ENCODE data around the gene CTXND2. TPM values are rescaled to one million over a fixed set of nuclear protein-coding genes. Genes with fewer than 3 reads are reported as not detected.

CTXND2 gene
- polyA plus RNA-seq, 2 donors = not detected

- Histone ChIP-seq H3K36me3 (ENCODE audit: control insufficient read depth in 2 of 2, insufficient read depth in 2 of 2, low read length in 1 of 2) (no peaks in the 10 kb centered on the region), H3K27ac (ENCODE audit: low read depth in 2 of 2, low read length in 1 of 2) (no peak overlapping the region), H3K4me3 (ENCODE audit: low read depth in 1 of 2, low read length in 2 of 2) (no peak overlapping the region), H3K9me3 (ENCODE audit: control insufficient read depth in 2 of 2, insufficient read depth in 1 of 2, low read depth in 1 of 2, low read length in 1 of 2) (no peaks in the 10 kb centered on the region), H3K27me3 (ENCODE audit: control insufficient read depth in 1 of 2, insufficient read depth in 2 of 2, low read length in 2 of 2) (no peaks in the 10 kb centered on the region), H3K4me1 (ENCODE audit: control insufficient read depth in 2 of 2, insufficient read depth in 2 of 2, low read length in 1 of 2) (peaks cover 0 to 3% of the 10 kb centered on the region in 2 donors)
- 100% methylated on average over 1 of the region's 1 CpG for WGBS, 2 donors
Observed at GRCh38 chr1:150931773-150932172, 44.8 kb downstream of the CTXND2 start.

GRCh38 chr1:150944856-150945255, 57.9 kb downstream of the CTXND2 start:
- Histone ChIP-seq H3K27ac (ENCODE audit: low read depth in 2 of 2, low read length in 1 of 2) (no peak overlapping the region), H3K36me3 (ENCODE audit: control insufficient read depth in 2 of 2, insufficient read depth in 2 of 2, low read length in 1 of 2) (peaks cover 15 to 26% of the 10 kb centered on the region in 2 donors), H3K4me1 (ENCODE audit: control insufficient read depth in 2 of 2, insufficient read depth in 2 of 2, low read length in 1 of 2) (no peaks in the 10 kb centered on the region), H3K27me3 (ENCODE audit: control insufficient read depth in 1 of 2, insufficient read depth in 2 of 2, low read length in 2 of 2) (no peaks in the 10 kb centered on the region), H3K9me3 (ENCODE audit: control insufficient read depth in 2 of 2, insufficient read depth in 1 of 2, low read depth in 1 of 2, low read length in 1 of 2) (no peaks in the 10 kb centered on the region), H3K4me3 (ENCODE audit: low read depth in 1 of 2, low read length in 2 of 2) (no peak overlapping the region)
- WGBS, 2 donors = 89 to 90% methylated on average over 5 of the region's 5 CpGs

DNA sequence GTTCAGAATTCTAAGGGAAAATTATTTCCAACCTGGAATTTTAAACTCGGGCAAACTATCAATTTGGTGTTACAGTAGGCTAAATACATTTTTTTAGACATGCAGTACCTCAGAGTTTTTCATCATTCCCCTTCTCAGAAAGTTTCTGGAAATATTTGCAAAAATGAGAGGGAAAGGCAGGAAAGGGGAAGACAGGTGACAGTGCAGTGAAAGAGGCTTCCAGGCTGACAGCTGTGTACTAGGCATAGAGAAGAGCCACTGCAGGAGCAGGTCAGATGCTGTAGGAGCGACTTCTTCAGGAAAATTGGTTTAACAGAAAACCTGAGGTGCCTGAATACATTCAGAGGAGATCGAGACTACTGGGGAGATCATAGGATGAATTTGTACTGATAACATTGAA, 67.8 kb downstream of the CTXND2 start:
- no peak overlapping the region for H3K4me3 ChIP-seq (ENCODE audit: low read depth in 1 of 2, low read length in 2 of 2)
- 93 to 94% methylated on average over 3 of the region's 3 CpGs for WGBS, 2 donors
- no peaks in the 10 kb centered on the region for H3K9me3 ChIP-seq (ENCODE audit: control insufficient read depth in 2 of 2, insufficient read depth in 1 of 2, low read depth in 1 of 2, low read length in 1 of 2)
- no peaks in the 10 kb centered on the region for H3K4me1 ChIP-seq (ENCODE audit: control insufficient read depth in 2 of 2, insufficient read depth in 2 of 2, low read length in 1 of 2)
- no peaks in the 10 kb centered on the region for H3K27me3 ChIP-seq (ENCODE audit: control insufficient read depth in 1 of 2, insufficient read depth in 2 of 2, low read length in 2 of 2)
- H3K36me3 ChIP-seq (ENCODE audit: control insufficient read depth in 2 of 2, insufficient read depth in 2 of 2, low read length in 1 of 2) = peaks cover 13 to 20% of the 10 kb centered on the region in 2 donors
- H3K27ac ChIP-seq (ENCODE audit: low read depth in 2 of 2, low read length in 1 of 2) = no peak overlapping the region

DNA sequence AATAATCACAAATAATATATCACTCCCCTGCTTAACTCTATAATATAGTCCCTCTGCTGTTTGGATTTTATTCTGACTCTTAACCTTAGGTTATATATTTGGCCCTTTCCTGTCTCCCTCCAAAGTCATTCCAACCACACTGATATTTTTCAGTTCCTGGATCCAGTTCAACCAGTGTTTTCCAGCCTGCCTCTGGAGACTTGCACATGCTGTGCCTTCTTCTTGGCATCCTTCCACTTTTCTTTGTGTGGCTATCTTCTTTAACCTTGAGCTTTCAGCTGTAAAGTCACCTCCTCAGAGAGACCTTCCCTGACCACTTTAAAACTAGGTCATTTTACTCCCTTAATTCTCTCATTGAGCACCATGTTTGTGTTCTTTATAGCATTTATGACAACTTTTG, 68.3 kb downstream of the CTXND2 start:
- Histone ChIP-seq H3K4me1 (ENCODE audit: control insufficient read depth in 2 of 2, insufficient read depth in 2 of 2, low read length in 1 of 2) (no peaks in the 10 kb centered on the region), H3K27ac (ENCODE audit: low read depth in 2 of 2, low read length in 1 of 2) (no peak overlapping the region), H3K36me3 (ENCODE audit: control insufficient read depth in 2 of 2, insufficient read depth in 2 of 2, low read length in 1 of 2) (peaks cover 17 to 18% of the 10 kb centered on the region in 2 donors), H3K9me3 (ENCODE audit: control insufficient read depth in 2 of 2, insufficient read depth in 1 of 2, low read depth in 1 of 2, low read length in 1 of 2) (no peaks in the 10 kb centered on the region), H3K27me3 (ENCODE audit: control insufficient read depth in 1 of 2, insufficient read depth in 2 of 2, low read length in 2 of 2) (no peaks in the 10 kb centered on the region), H3K4me3 (ENCODE audit: low read depth in 1 of 2, low read length in 2 of 2) (no peak overlapping the region)

DNA sequence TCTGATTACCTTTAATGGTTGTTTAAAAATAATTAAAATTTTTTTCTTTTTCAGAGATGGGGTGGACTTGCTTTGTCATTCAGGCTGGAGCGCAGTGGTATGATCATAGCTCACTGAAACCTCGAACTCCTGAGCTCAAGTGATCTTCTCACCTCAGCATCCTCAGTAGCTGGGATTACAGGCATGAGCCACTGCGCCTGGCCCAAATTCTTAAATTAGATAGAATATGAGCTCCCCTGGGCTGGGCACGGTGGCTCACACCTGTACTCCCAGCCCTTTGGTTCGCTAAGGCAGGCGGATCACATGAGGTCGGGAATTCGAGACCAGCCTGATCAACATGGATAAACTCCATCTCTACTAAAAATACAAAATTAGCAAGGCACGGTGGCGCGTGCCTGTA, 70.7 kb downstream of the CTXND2 start:
- Histone ChIP-seq H3K36me3 (ENCODE audit: control insufficient read depth in 2 of 2, insufficient read depth in 2 of 2, low read length in 1 of 2) (peaks cover 13 to 18% of the 10 kb centered on the region in 2 donors), H3K9me3 (ENCODE audit: control insufficient read depth in 2 of 2, insufficient read depth in 1 of 2, low read depth in 1 of 2, low read length in 1 of 2) (no peaks in the 10 kb centered on the region), H3K4me1 (ENCODE audit: control insufficient read depth in 2 of 2, insufficient read depth in 2 of 2, low read length in 1 of 2) (no peaks in the 10 kb centered on the region), H3K27ac (ENCODE audit: low read depth in 2 of 2, low read length in 1 of 2) (no peak overlapping the region), H3K4me3 (ENCODE audit: low read depth in 1 of 2, low read length in 2 of 2) (no peak overlapping the region), H3K27me3 (ENCODE audit: control insufficient read depth in 1 of 2, insufficient read depth in 2 of 2, low read length in 2 of 2) (no peaks in the 10 kb centered on the region)
- 98% methylated on average over 11 of the region's 11 CpGs for WGBS, 2 donors

GRCh38 chr1:150960646-150961045, 73.7 kb downstream of the CTXND2 start:
- WGBS, 2 donors = 97% methylated on average over 7 of the region's 7 CpGs
- Histone ChIP-seq H3K27me3 (ENCODE audit: control insufficient read depth in 1 of 2, insufficient read depth in 2 of 2, low read length in 2 of 2) (no peaks in the 10 kb centered on the region), H3K4me3 (ENCODE audit: low read depth in 1 of 2, low read length in 2 of 2) (no peak overlapping the region), H3K4me1 (ENCODE audit: control insufficient read depth in 2 of 2, insufficient read depth in 2 of 2, low read length in 1 of 2) (no peaks in the 10 kb centered on the region), H3K27ac (ENCODE audit: low read depth in 2 of 2, low read length in 1 of 2) (no peak overlapping the region), H3K36me3 (ENCODE audit: control insufficient read depth in 2 of 2, insufficient read depth in 2 of 2, low read length in 1 of 2) (peaks cover 10 to 31% of the 10 kb centered on the region in 2 donors), H3K9me3 (ENCODE audit: control insufficient read depth in 2 of 2, insufficient read depth in 1 of 2, low read depth in 1 of 2, low read length in 1 of 2) (no peaks in the 10 kb centered on the region)

DNA sequence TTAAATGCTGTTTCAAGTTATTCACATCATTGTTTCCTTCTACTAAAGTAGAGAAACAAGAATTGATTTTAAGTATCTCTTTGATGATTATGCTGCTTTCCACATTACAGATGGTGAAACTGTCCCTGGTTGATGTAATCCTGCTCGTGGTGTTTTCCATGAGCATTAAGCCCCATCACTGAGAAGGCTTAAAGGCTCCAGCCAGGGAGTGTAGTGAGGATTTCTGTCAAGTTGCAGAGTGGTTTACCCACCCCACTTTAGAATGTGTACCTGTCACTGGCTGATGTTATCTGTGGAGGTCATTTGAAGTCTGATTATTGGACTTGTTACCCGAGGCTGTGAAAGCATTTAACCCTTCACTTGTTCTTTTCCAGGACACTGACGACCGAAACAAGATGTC, 74.8 kb downstream of the CTXND2 start:
- no peak overlapping the region for H3K27ac ChIP-seq (ENCODE audit: low read depth in 2 of 2, low read length in 1 of 2)

More for the DNA sequence above, 74.8 kb downstream of the CTXND2 start:
- no peaks in the 10 kb centered on the region for H3K27me3 ChIP-seq (ENCODE audit: control insufficient read depth in 1 of 2, insufficient read depth in 2 of 2, low read length in 2 of 2)
- H3K4me1 ChIP-seq (ENCODE audit: control insufficient read depth in 2 of 2, insufficient read depth in 2 of 2, low read length in 1 of 2) = no peaks in the 10 kb centered on the region
- no peak overlapping the region for H3K4me3 ChIP-seq (ENCODE audit: low read depth in 1 of 2, low read length in 2 of 2)
- H3K9me3 ChIP-seq (ENCODE audit: control insufficient read depth in 2 of 2, insufficient read depth in 1 of 2, low read depth in 1 of 2, low read length in 1 of 2) = no peaks in the 10 kb centered on the region
- WGBS, 2 donors = 63 to 68% methylated on average over 4 of the region's 4 CpGs
- peaks cover 20 to 41% of the 10 kb centered on the region in 2 donors for H3K36me3 ChIP-seq (ENCODE audit: control insufficient read depth in 2 of 2, insufficient read depth in 2 of 2, low read length in 1 of 2)

Other genes with a start within 250 kb of the CTXND2 start
- gene GOLPH3L, start 190.0 kb upstream of the CTXND2 start, polyA plus RNA-seq = 10 to 100 TPM; 20.3 to 27.0 TPM
- 1 to 10 TPM in 1 of 2 donors, not detected in 1; 3.8 TPM for gene HORMAD1, start 166.2 kb upstream of the CTXND2 start, polyA plus RNA-seq
- 10 to 100 TPM; 17.2 to 20.2 TPM for gene CTSS, start 121.4 kb upstream of the CTXND2 start, polyA plus RNA-seq
- 10 to 100 TPM in 1 of 2 donors, 1 to 10 TPM in 1; 5.7 to 11.1 TPM for gene CTSK, start 78.9 kb upstream of the CTXND2 start, polyA plus RNA-seq
- gene ARNT, start 10.5 kb upstream of the CTXND2 start, polyA plus RNA-seq = 10 to 100 TPM in 1 of 2 donors, 1 to 10 TPM in 1; 9.0 to 10.5 TPM
- gene SETDB1, start 39.2 kb downstream of the CTXND2 start, polyA plus RNA-seq = 10 to 100 TPM; 14.4 to 17.8 TPM
- gene CERS2, start 87.7 kb downstream of the CTXND2 start, polyA plus RNA-seq = 10 to 100 TPM; 35.5 to 39.4 TPM
- gene ANXA9, start 95.2 kb downstream of the CTXND2 start, polyA plus RNA-seq = 10 to 100 TPM; 14.4 to 17.5 TPM
- 10 to 100 TPM; 17.2 to 21.3 TPM for gene MINDY1, start 119.8 kb downstream of the CTXND2 start, polyA plus RNA-seq
- 10 to 100 TPM in 1 of 2 donors, 1 to 10 TPM in 1; 7.2 to 10.1 TPM for gene PRUNE1, start 121.3 kb downstream of the CTXND2 start, polyA plus RNA-seq
- gene BNIPL, start 149.4 kb downstream of the CTXND2 start, polyA plus RNA-seq = 100 to 1,000 TPM; 111 to 159 TPM
- gene C1orf56, start 160.6 kb downstream of the CTXND2 start, polyA plus RNA-seq = 1 to 10 TPM; 1.7 to 2.9 TPM
- gene CDC42SE1, start 172.5 kb downstream of the CTXND2 start, polyA plus RNA-seq = 10 to 100 TPM; 62.9 to 86.6 TPM
- gene MLLT11, start 173.3 kb downstream of the CTXND2 start, polyA plus RNA-seq = 1 to 10 TPM in 1 of 2 donors, under 1 TPM in 1; 0.72 to 1.5 TPM
- gene GABPB2, start 183.6 kb downstream of the CTXND2 start, polyA plus RNA-seq = 1 to 10 TPM; 4.2 to 6.3 TPM

All from esophagus (tissue), 2 donors.